Keratinocyte (primary cell): ENCODE data around the gene LRTM1. TPM values are rescaled to one million over a fixed set of nuclear protein-coding genes. Genes with fewer than 3 reads are reported as not detected.

Source experiments
- DNase-seq: peaks from one replicate; pipeline ENCODE4 v3.0.0-alpha.2; 2011; ENCODE audit warnings: low read depth, missing footprints, low spot score
- FAIRE-seq: peaks from 2 replicates; lab custom pipeline; 2011; peaks lifted over from hg19 to GRCh38; lab: Jason Lieb, UNC
- H2AFZ ChIP-seq: 2 replicates; pipeline ENCODE4 v1.6.0; 2012; ENCODE audit warnings: low read length, control low read depth, inconsistent platforms; ENCODE audit not compliant: control insufficient read depth
- H3K27ac ChIP-seq: 2 replicates; pipeline ENCODE4 v1.5.1; 2011; ENCODE audit warnings: low read length; ENCODE audit not compliant: control insufficient read depth, insufficient read depth
- H3K27me3 ChIP-seq: 3 replicates; pipeline ENCODE4 v1.6.0; 2011; ENCODE audit warnings: low read length; ENCODE audit not compliant: control insufficient read depth, insufficient read depth; ENCODE audit errors: extremely low read depth
- H3K36me3 ChIP-seq, 2 experiments: 2 replicates in 1 of 2; 3 replicates in 1 of 2; pipeline ENCODE4 v1.5.1; 2011; ENCODE audit warnings: low read length in 2 of 2, mild to moderate bottlenecking in 1 of 2; ENCODE audit not compliant: control insufficient read depth in 2 of 2, insufficient read depth in 2 of 2; ENCODE audit errors: extremely low read depth in 1 of 2
- H3K4me1 ChIP-seq: 3 replicates; pipeline ENCODE4 v1.5.1; 2011; ENCODE audit warnings: low read length; ENCODE audit not compliant: control insufficient read depth, insufficient read depth; ENCODE audit errors: extremely low read depth
- H3K4me2 ChIP-seq: 3 replicates; pipeline ENCODE4 v1.6.0; 2011; ENCODE audit warnings: low read depth, low read length; ENCODE audit not compliant: control insufficient read depth, insufficient read depth; ENCODE audit errors: extremely low read depth
- H3K4me3 ChIP-seq, 3 experiments: fragments of 200-600 bp in 1 of 3; sonication (generic) in 1 of 3; 2 replicates in 2 of 3; 3 replicates in 1 of 3; pipeline ENCODE4 v1.5.1; 2011 to 2016; ENCODE audit warnings: low read length in 3 of 3, mild to moderate bottlenecking in 3 of 3, control low read depth in 2 of 3, inconsistent platforms in 1 of 3, low read depth in 1 of 3, mixed read lengths in 1 of 3, mixed run types in 1 of 3, moderate library complexity in 1 of 3; ENCODE audit not compliant: control insufficient read depth in 2 of 3, insufficient read depth in 2 of 3; ENCODE audit errors: extremely low read depth in 1 of 3
- H3K79me2 ChIP-seq: 2 replicates; pipeline ENCODE4 v1.6.0; 2012; ENCODE audit warnings: low read length; ENCODE audit not compliant: control insufficient read depth, insufficient read depth
- H3K9ac ChIP-seq: 3 replicates; pipeline ENCODE4 v1.6.0; 2011; ENCODE audit warnings: low read length; ENCODE audit not compliant: control insufficient read depth, insufficient read depth; ENCODE audit errors: extremely low read depth
- H3K9me1 ChIP-seq: 3 replicates; pipeline ENCODE4 v1.6.0; 2011; ENCODE audit warnings: low read length; ENCODE audit not compliant: control insufficient read depth, insufficient read depth; ENCODE audit errors: extremely low read depth
- H3K9me3 ChIP-seq: 2 replicates; pipeline ENCODE4 v1.5.1; 2012; ENCODE audit warnings: low read depth, low read length; ENCODE audit not compliant: control insufficient read depth
- H4K20me1 ChIP-seq: 3 replicates; pipeline ENCODE4 v1.6.0; 2011; ENCODE audit warnings: low read length; ENCODE audit not compliant: control insufficient read depth, insufficient read depth; ENCODE audit errors: extremely low read depth
- EZH2 ChIP-seq: IDR thresholded peaks from one replicate; pipeline ENCODE4 v1.6.1; 2012; ENCODE audit warnings: inconsistent platforms, mild to moderate bottlenecking, low read length, moderate library complexity
- dilution Hi-C: fragments of 300-500 bp; cut with MboI; formaldehyde crosslinking; loops from one replicate; pipeline ENCODE4 v1.7.0; 2020; ENCODE audit warnings: low sequenced_read_pairs; ENCODE audit not compliant: extremely low pct_ligation_motif_present
- polyA plus RNA-seq, 5 experiments: library from polyadenylated mRNA; depleted of rRNA in 3 of 5; stranded (reverse) in 3 of 5; stranded (forward) in 1 of 5; unstranded in 1 of 5; fragments of >200 nt; gene quantifications; 1 replicate in 1 of 5; 2 replicates in 3 of 5; 3 replicates in 1 of 5; pipeline versions ENCODE4 v1.2.1 to v1.2.3, GENCODE V29; 2011 to 2012; ENCODE audit warnings: missing spikeins in 2 of 5, low read depth in 1 of 5, low replicate concordance in 1 of 5
- TF ChIP-seq, protein P1 (sequence below), 3 experiments: IDR thresholded peaks in 1 of 3; conservative IDR thresholded peaks in 1 of 3; optimal IDR thresholded peaks in 1 of 3; 2 replicates in 2 of 3; 3 replicates in 1 of 3; pipeline versions ENCODE3 to v1.5.1; 2011; ENCODE audit warnings: low read length in 3 of 3, mild to moderate bottlenecking in 3 of 3, moderate library complexity in 2 of 3, control low read depth in 1 of 3, inconsistent platforms in 1 of 3; ENCODE audit not compliant: insufficient read depth in 2 of 3; ENCODE audit errors: extremely low read depth in 1 of 3

The LRTM1 gene
- polyA plus RNA-seq, 1 donor (not counting 4 experiments of a cell fraction or from before 2014, with no cell fraction given) = not detected

GRCh38 chr3:54900838-54901591, 26.8 kb downstream of the LRTM1 start:
- Histone ChIP-seq H3K4me3 (no peak overlapping the region), H3K36me3 (no peaks in the 10 kb centered on the region), H2AFZ (no peak overlapping the region), H4K20me1 (no peaks in the 10 kb centered on the region), H3K79me2 (no peaks in the 10 kb centered on the region), H3K9ac (no peak overlapping the region), H3K27me3 (peaks cover 1% of the 10 kb centered on the region), H3K4me2 (no peak overlapping the region), H3K9me1 (no peaks in the 10 kb centered on the region), H3K27ac (no peak overlapping the region), H3K9me3 (no peaks in the 10 kb centered on the region), H3K4me1 (no peaks in the 10 kb centered on the region)
- dilution Hi-C loops = no loop called here
- FAIRE-seq (no peak), DNase-seq (no peak)
- TF ChIP-seq, protein P1, sequence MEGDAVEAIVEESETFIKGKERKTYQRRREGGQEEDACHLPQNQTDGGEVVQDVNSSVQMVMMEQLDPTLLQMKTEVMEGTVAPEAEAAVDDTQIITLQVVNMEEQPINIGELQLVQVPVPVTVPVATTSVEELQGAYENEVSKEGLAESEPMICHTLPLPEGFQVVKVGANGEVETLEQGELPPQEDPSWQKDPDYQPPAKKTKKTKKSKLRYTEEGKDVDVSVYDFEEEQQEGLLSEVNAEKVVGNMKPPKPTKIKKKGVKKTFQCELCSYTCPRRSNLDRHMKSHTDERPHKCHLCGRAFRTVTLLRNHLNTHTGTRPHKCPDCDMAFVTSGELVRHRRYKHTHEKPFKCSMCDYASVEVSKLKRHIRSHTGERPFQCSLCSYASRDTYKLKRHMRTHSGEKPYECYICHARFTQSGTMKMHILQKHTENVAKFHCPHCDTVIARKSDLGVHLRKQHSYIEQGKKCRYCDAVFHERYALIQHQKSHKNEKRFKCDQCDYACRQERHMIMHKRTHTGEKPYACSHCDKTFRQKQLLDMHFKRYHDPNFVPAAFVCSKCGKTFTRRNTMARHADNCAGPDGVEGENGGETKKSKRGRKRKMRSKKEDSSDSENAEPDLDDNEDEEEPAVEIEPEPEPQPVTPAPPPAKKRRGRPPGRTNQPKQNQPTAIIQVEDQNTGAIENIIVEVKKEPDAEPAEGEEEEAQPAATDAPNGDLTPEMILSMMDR (optimal IDR thresholded peaks at IDR 0.05 in 1 of 3, IDR thresholded peaks at IDR 0.05 in 1 of 3, conservative IDR thresholded peaks at IDR 0.05 in 1 of 3; ENCODE audit: extremely low read depth in 1 of 3, insufficient read depth in 2 of 3, low read length in 3 of 3) = no peak
- TF ChIP-seq EZH2 = no peak

GRCh38 chr3:54899273-54899672, 28.6 kb downstream of the LRTM1 start:
- Histone ChIP-seq H4K20me1 (no peaks in the 10 kb centered on the region), H2AFZ (no peak overlapping the region), H3K9me1 (no peaks in the 10 kb centered on the region), H3K4me2 (no peak overlapping the region), H3K4me1 (no peaks in the 10 kb centered on the region), H3K9me3 (no peaks in the 10 kb centered on the region), H3K9ac (no peak overlapping the region), H3K36me3 (no peaks in the 10 kb centered on the region), H3K4me3 (no peak overlapping the region), H3K79me2 (no peaks in the 10 kb centered on the region), H3K27ac (no peak overlapping the region), H3K27me3 (peaks cover 2% of the 10 kb centered on the region)
- FAIRE-seq = no peak
- DNase-seq = no peak
- dilution Hi-C loops = no loop called here
- TF ChIP-seq EZH2 = no peak
- TF ChIP-seq, protein P1 (optimal IDR thresholded peaks at IDR 0.05 in 1 of 3, IDR thresholded peaks at IDR 0.05 in 1 of 3, conservative IDR thresholded peaks at IDR 0.05 in 1 of 3; ENCODE audit: extremely low read depth in 1 of 3, insufficient read depth in 2 of 3, low read length in 3 of 3) = no peak
